Measurements from ENCODE around the gene CCDC88B.

Gene CCDC88B

GRCh38 chr11:64324692-64325469, 15.1 kb upstream of the CCDC88B start:
- Histone ChIP-seq H3K9ac (ENCODE audit: low read depth, low read length) (no peak overlapping the region), H3K4me3 (ENCODE audit: low read depth in 1 of 2, low read length in 2 of 2) (no peak overlapping the region), H3K27ac (ENCODE audit: low read length) (no peak overlapping the region), H4K20me1 (ENCODE audit: insufficient read depth, low read length) (peaks cover 11% of the 10 kb centered on the region), H3K79me2 (ENCODE audit: insufficient read depth, low read length) (no peaks in the 10 kb centered on the region), H3K36me3 (ENCODE audit: insufficient read depth, low read length) (peaks cover 13% of the 10 kb centered on the region), H3K9me3 (ENCODE audit: insufficient read depth, low read length, severe bottlenecking) (no peaks in the 10 kb centered on the region), H2AFZ (ENCODE audit: low read depth, low read length) (no peak overlapping the region), H3K4me2 (ENCODE audit: insufficient read depth, low read length) (no peak overlapping the region), H3K27me3 (ENCODE audit: insufficient read depth, low read length, poor library complexity) (no peaks in the 10 kb centered on the region), H3K4me1 (ENCODE audit: insufficient read depth, low read length) (peaks cover 13% of the 10 kb centered on the region)
- DNase-seq (no peak), ATAC-seq (ENCODE audit: insufficient read depth, low read depth) (no peak)
- TF ChIP-seq EZH2 (IDR thresholded peaks at IDR 0.05; ENCODE audit: borderline replicate concordance, low read depth, low read length, severe bottlenecking): no peak

- H3K4me2 ChIP-seq (ENCODE audit: insufficient read depth, low read length): no peak overlapping the region
- no peak overlapping the region for H3K9ac ChIP-seq (ENCODE audit: low read depth, low read length)
- TF ChIP-seq CTCF (IDR thresholded peaks at IDR 0.05; ENCODE audit: borderline replicate concordance, extremely low read depth, low read length, poor library complexity, severe bottlenecking): no peak
- TF ChIP-seq EZH2 (IDR thresholded peaks at IDR 0.05; ENCODE audit: borderline replicate concordance, low read depth, low read length, severe bottlenecking): no peak
- no peaks in the 10 kb centered on the region for H3K27me3 ChIP-seq (ENCODE audit: insufficient read depth, low read length, poor library complexity)
- peaks cover under 1% of the 10 kb centered on the region; the same call in 1 of the 2 replicates for H3K36me3 ChIP-seq (ENCODE audit: insufficient read depth, low read length)
- no peak overlapping the region for H3K4me3 ChIP-seq (ENCODE audit: low read depth in 1 of 2, low read length in 2 of 2)
- DNase-seq: no peak
- H3K79me2 ChIP-seq (ENCODE audit: insufficient read depth, low read length): no peaks in the 10 kb centered on the region
- H4K20me1 ChIP-seq (ENCODE audit: insufficient read depth, low read length): peaks cover 9% of the 10 kb centered on the region
- H3K27ac ChIP-seq (ENCODE audit: low read length): no peak overlapping the region
- no peak for ATAC-seq (ENCODE audit: insufficient read depth, low read depth)
- no peak overlapping the region for H2AFZ ChIP-seq (ENCODE audit: low read depth, low read length)
- H3K9me3 ChIP-seq (ENCODE audit: insufficient read depth, low read length, severe bottlenecking): no peaks in the 10 kb centered on the region
- H3K4me1 ChIP-seq (ENCODE audit: insufficient read depth, low read length): peaks cover 13% of the 10 kb centered on the region
These were observed 12.6 kb upstream of the CCDC88B start for GRCh38 chr11:64327375-64327774.

GRCh38 chr11:64327993-64328392, 12.0 kb upstream of the CCDC88B start:
- H3K4me2 ChIP-seq (ENCODE audit: insufficient read depth, low read length): no peak overlapping the region
- H3K36me3 ChIP-seq (ENCODE audit: insufficient read depth, low read length): no peaks in the 10 kb centered on the region
- no peaks in the 10 kb centered on the region for H3K27me3 ChIP-seq (ENCODE audit: insufficient read depth, low read length, poor library complexity)
- H3K9ac ChIP-seq (ENCODE audit: low read depth, low read length): no peak overlapping the region
- TF ChIP-seq CTCF (IDR thresholded peaks at IDR 0.05; ENCODE audit: borderline replicate concordance, extremely low read depth, low read length, poor library complexity, severe bottlenecking) (no peak), EZH2 (IDR thresholded peaks at IDR 0.05; ENCODE audit: borderline replicate concordance, low read depth, low read length, severe bottlenecking) (no peak)
- no peak overlapping the region for H3K27ac ChIP-seq (ENCODE audit: low read length)
- H3K79me2 ChIP-seq (ENCODE audit: insufficient read depth, low read length): no peaks in the 10 kb centered on the region
- no peak overlapping the region for H2AFZ ChIP-seq (ENCODE audit: low read depth, low read length)
- peaks cover 7% of the 10 kb centered on the region for H3K4me1 ChIP-seq (ENCODE audit: insufficient read depth, low read length)
- no peak for ATAC-seq (ENCODE audit: insufficient read depth, low read depth)
- H3K9me3 ChIP-seq (ENCODE audit: insufficient read depth, low read length, severe bottlenecking): no peaks in the 10 kb centered on the region
- peaks cover 3% of the 10 kb centered on the region for H4K20me1 ChIP-seq (ENCODE audit: insufficient read depth, low read length)
- no peak for DNase-seq
- H3K4me3 ChIP-seq (ENCODE audit: low read depth in 1 of 2, low read length in 2 of 2): no peak overlapping the region

DNA sequence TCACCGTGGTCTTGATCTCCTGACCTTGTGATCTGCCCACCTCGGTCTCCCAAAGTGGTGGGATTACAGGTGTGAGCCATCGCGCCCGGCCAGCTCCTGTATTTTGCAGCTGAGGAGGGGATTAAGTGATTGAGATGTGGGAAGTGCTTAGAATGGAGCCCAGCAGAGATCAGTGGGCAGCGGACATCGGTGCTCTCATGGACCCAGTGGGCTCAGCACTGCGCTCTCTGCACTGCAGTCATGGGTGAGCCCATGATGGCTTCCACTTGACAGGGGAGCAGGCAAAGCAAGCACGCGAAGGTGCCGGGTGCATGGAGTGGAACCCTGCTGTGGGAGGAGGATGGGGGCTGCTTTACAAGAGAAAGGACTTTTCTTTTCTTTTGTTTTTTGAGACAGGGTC, 9.1 kb upstream of the CCDC88B start:
- Histone ChIP-seq H4K20me1 (ENCODE audit: insufficient read depth, low read length) (no peaks in the 10 kb centered on the region), H3K79me2 (ENCODE audit: insufficient read depth, low read length) (no peaks in the 10 kb centered on the region), H3K4me1 (ENCODE audit: insufficient read depth, low read length) (no peaks in the 10 kb centered on the region), H3K4me3 (ENCODE audit: low read depth in 1 of 2, low read length in 2 of 2) (no peak overlapping the region), H3K9me3 (ENCODE audit: insufficient read depth, low read length, severe bottlenecking) (no peaks in the 10 kb centered on the region), H3K27me3 (ENCODE audit: insufficient read depth, low read length, poor library complexity) (no peaks in the 10 kb centered on the region), H2AFZ (ENCODE audit: low read depth, low read length) (no peak overlapping the region), H3K27ac (ENCODE audit: low read length) (no peak overlapping the region), H3K9ac (ENCODE audit: low read depth, low read length) (no peak overlapping the region), H3K36me3 (ENCODE audit: insufficient read depth, low read length) (no peaks in the 10 kb centered on the region), H3K4me2 (ENCODE audit: insufficient read depth, low read length) (no peak overlapping the region)
- TF ChIP-seq EZH2 (IDR thresholded peaks at IDR 0.05; ENCODE audit: borderline replicate concordance, low read depth, low read length, severe bottlenecking): no peak
- no peak for TF ChIP-seq CTCF (IDR thresholded peaks at IDR 0.05; ENCODE audit: borderline replicate concordance, extremely low read depth, low read length, poor library complexity, severe bottlenecking)
- no peak for DNase-seq
- ATAC-seq (ENCODE audit: insufficient read depth, low read depth): no peak

Measured in DND-41 (cell line).